LNCaP clone FGC (cell line): ENCODE results near the gene RSPH1.

Experiments
- DNase-seq: peaks from one replicate; pipeline ENCODE4 v3.0.0-alpha.2; 2011; ENCODE audit warnings: low read depth
- H3K4me3 ChIP-seq: 2 replicates; pipeline ENCODE4 v1.5.1; 2011; ENCODE audit warnings: mild to moderate bottlenecking, low read depth, low read length, control low read depth
- CTCF ChIP-seq: IDR thresholded peaks from 2 replicates; pipeline ENCODE4 v1.5.1; 2012; ENCODE audit warnings: mild to moderate bottlenecking; ENCODE audit not compliant: control insufficient read depth, insufficient read depth; ENCODE audit errors: extremely low read depth

Gene RSPH1

GRCh38 chr21:42508371-42508770 is 12.3 kb upstream of the RSPH1 start:
- DNase-seq = no peak

GRCh38 chr21:42507418-42507817 is 11.4 kb upstream of the RSPH1 start:
- H3K4me3 ChIP-seq = no peak overlapping the region
- no peak for TF ChIP-seq CTCF

More at GRCh38 chr21:42508371-42508770, 12.3 kb upstream of the RSPH1 start:
- TF ChIP-seq CTCF = no peak
- H3K4me3 ChIP-seq = no peak overlapping the region

GRCh38 chr21:42505090-42505726 is 9.2 kb upstream of the RSPH1 start:
- no peak for TF ChIP-seq CTCF
- no peak for DNase-seq
- H3K4me3 ChIP-seq = no peak overlapping the region

More at GRCh38 chr21:42507418-42507817, 11.4 kb upstream of the RSPH1 start:
- no peak for DNase-seq

- no peak for TF ChIP-seq CTCF
- no peak overlapping the region for H3K4me3 ChIP-seq
- no peak for DNase-seq
Observed at GRCh38 chr21:42503711-42504110, 7.7 kb upstream of the RSPH1 start.

- no peak overlapping the region for H3K4me3 ChIP-seq
- TF ChIP-seq CTCF = no peak
- DNase-seq = no peak
Observed at GRCh38 chr21:42500736-42501135, 4.7 kb upstream of the RSPH1 start.

- H3K4me3 ChIP-seq = no peak overlapping the region
- DNase-seq = no peak
- no peak for TF ChIP-seq CTCF
Observed at GRCh38 chr21:42500225-42500624, 4.2 kb upstream of the RSPH1 start.
